CD1c-positive myeloid dendritic cell (primary cell): Measurements from ENCODE around the gene DOCK7.
"Not testable (repeated sequence)": the region's sequence is repeated elsewhere in the genome, so short reads cannot be mapped to it uniquely, and the experiment has no call there.

Experiments used
- DNase-seq: peaks from one replicate; pipeline ENCODE4 v3.0.0-alpha.2; 2016; ENCODE audit errors: extremely low spot score

DOCK7 gene

DNA sequence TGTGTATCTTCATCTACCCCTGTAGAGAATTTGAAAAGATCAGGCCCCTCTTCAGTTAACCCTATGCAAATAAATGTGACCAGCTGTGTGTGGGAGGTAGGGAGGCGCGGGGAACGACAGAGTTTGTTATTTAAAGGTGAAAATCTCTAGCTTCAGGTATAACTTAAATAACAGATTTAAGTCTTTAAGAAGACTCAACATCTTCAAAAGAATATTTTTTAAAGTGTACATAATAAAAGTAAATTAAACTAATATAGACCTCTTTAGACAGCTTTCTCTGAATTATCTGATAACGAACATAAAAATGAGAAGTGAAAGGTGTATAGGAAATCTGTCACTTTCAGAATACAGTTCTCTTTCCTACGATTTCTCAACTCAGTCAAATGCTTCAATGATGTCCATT is 74.9 kb downstream of the DOCK7 start:
- DNase-seq: no peak

DNA sequence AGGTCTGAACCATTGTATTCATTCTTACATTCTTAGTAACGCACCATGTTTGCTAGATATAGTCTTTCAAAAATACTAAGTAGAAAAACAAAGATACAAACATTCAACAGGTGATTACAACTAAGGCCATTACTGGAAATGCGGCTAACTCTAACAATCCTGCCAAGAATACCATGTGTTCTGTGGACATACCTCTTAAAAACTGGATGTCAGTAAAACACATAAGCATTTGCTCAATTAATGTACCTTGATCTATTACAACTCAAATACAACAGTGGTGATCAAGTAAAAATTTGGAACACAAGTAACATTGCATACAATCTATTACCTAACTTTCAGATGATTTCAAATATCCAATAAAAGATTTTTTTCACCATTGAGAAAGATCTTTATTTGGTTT is 75.4 kb downstream of the DOCK7 start:
- no peak for DNase-seq

- not testable (repeated sequence) for DNase-seq
Measured at GRCh38 chr1:62610588-62610987, 77.6 kb downstream of the DOCK7 start.

- no peak for DNase-seq
Measured at GRCh38 chr1:62608905-62609304, 79.3 kb downstream of the DOCK7 start.

DNA sequence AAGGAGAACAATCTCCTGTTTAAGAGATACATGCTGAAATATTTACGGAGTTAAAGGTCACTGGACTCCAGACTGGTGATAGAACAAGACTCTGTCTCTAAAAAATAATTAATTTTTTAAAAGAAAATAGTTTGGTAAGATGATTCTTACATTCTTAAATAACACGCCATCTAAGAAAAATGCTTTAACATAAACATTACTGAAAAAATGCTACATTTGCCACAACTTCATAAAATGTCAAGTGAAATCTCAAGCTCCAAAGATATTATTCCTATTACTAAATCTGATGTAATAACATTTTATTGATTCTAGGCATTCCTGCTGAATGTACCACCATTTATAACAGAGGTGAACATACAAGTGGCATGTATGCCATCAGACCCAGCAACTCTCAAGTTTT is 86.7 kb downstream of the DOCK7 start:
- DNase-seq: no peak

GRCh38 chr1:62599044-62599443 is 89.1 kb downstream of the DOCK7 start:
- DNase-seq: no peak

DNA sequence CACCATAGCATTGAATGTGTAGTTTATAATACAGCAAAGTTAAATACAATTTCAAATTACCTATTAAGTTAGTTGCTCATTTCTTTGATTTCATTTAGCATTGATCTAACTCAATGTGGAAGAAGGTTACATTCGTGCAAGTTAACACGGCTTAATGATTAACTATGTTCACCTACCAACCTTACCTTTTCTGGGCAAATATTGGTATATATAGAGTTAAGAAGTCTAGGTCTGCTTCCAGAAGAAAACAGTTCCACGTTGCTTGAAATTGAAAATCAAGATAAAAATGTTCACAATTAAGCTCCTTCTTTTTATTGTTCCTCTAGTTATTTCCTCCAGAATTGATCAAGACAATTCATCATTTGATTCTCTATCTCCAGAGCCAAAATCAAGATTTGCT is 90.9 kb downstream of the DOCK7 start, which contains the start of gene ANGPTL3:
TSS of gene ANGPTL3 (plus strand) at position 240 of the 400 bp plus-strand sequence. CDS start at position 287, 47 bp downstream.
- no peak for DNase-seq

- DNase-seq: no peak
Measured at GRCh38 chr1:62595647-62596046, 92.5 kb downstream of the DOCK7 start.

DNA sequence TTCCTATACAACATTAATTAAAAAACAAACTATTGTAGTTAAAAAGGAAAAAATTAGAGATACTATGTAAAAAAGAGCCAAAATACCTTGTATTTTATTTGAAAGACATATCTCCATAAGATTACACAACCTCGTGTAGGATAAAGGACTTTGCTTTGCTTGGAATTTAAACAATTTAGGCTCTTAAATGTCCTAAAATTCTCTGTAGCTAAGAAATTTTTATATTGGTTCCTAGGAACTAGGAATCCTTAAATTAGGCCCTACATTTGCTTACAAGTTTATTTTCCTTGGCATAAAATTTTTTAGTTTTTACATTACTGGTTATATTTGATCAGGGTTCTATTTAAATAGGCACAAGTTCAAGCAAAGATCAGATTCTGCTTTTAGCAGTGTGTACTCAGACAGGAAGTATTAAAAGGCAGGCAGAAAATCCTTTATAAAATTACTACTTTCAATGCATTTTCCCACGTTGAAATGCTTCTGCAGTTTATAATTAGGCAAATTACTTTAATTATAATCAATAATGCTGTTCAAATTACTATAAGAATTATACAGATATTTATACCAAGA is 94.3 kb downstream of the DOCK7 start:
- no peak for DNase-seq

- DNase-seq: no peak
Measured at GRCh38 chr1:62590970-62591368, 97.2 kb downstream of the DOCK7 start.

GRCh38 chr1:62590255-62590969 is 97.8 kb downstream of the DOCK7 start:
- DNase-seq: no peak

GRCh38 chr1:62589321-62589720 is 98.9 kb downstream of the DOCK7 start:
- no peak for DNase-seq

DNA sequence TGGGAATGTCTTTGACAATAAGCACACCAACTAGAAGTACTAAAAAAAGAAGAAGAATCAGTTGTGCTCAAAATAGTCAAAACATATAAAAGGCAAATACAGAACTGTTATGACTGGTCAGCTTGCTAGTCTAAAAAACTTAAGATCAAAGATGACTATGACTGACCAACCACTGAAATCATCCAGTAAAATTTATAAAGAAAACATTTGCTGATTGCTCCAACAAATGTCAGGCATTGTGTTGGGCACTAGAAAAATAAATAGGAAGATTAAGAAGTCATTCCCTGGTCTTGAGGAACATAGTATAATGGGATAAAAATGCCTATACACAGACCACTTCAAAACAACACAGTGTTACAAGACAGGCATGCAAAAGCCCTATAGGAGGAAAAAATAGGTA is 100.2 kb downstream of the DOCK7 start:
- no peak for DNase-seq

GRCh38 chr1:62585469-62586155 is 102.6 kb downstream of the DOCK7 start:
- no peak for DNase-seq

DNA sequence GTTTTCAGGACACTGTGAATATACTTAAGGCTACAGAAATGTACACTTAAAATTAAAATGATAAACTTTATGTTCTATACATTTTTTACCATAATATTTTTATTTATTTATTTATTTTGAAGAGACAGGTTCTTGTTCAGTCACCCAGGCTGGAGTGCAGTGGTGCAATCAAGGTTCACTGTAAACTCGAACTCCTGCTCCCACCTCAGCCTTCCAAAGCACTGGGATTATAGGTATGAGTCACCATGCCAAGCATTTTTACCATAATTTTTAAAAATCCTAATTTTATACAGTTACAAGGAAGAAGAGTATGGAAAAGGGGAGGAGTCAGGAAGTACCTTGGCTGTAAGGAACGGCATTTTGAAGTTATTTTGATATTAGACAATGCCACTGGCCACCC is 114.5 kb downstream of the DOCK7 start:
- DNase-seq: no peak

DNA sequence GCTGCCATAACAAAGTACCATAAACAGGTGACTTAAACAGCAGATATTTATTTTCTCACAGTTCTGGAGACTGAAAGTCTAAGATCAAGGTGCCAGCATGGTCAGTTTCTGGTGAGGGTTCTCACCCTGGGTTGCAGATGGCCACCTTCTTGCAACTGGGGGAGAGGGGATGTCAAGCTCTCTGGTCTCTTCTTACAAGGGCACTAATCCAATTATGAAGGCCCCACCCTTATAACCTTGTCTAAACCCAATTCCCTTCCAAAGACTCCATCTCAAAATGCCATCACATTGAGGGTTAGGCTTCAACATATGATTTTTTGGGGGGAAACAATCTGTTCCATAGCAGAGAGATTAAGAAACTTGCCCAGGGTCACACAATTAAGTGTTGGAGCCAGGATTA is 115.7 kb downstream of the DOCK7 start:
- no peak for DNase-seq

DNA sequence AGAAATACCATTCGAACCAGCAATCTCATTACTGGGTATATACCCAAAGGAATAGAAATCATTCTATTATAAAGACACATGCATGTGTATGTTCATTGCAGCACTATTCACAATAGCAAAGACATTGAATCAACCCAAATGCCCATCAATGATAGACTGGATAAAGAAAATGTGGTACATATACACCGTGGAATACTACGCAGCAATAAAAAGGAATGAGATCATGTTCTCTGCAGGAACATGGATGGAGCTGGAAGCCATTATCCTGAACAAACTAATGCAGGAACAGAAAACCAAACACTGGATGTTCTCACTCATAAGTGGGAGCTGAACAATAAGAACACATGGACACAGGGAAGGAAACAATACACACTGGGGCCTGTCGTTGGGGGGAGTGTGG is 116.7 kb downstream of the DOCK7 start:
- DNase-seq: not testable (repeated sequence)

GRCh38 chr1:62567926-62568325 is 120.3 kb downstream of the DOCK7 start:
- DNase-seq: not testable (repeated sequence)

- not testable (repeated sequence) for DNase-seq
Measured at GRCh38 chr1:62567182-62567581, 121.0 kb downstream of the DOCK7 start.

GRCh38 chr1:62561306-62561705 is 126.9 kb downstream of the DOCK7 start:
- no peak for DNase-seq

- no peak for DNase-seq
Measured at GRCh38 chr1:62544570-62544969, 143.6 kb downstream of the DOCK7 start.

DNA sequence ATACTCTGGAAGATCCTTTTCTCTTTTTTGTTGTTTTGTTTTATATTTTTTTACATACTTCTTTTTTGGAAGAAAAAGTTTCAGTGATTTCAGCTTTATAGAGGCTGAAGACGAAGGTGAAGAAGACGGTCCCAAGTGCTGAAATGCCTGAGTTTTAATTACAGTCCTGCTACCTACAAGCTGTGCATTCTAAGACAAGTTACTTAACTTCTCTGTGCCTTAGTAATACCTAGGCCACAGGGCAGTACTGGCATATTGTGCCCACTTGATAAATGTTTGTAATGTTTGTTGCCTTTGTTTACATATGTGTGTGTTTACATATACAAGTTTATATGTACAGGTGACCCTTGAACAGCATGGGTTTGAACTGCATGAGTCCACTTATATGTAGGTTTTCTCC is 147.1 kb downstream of the DOCK7 start:
- DNase-seq: no peak

GRCh38 chr1:62539028-62539447 is 149.1 kb downstream of the DOCK7 start:
- DNase-seq: no peak
